ENCODE measurements around the gene IGFBP5.

The IGFBP5 gene

GRCh38 chr2:216633616-216634369 is 61.6 kb downstream of the IGFBP5 start:
- Mint-ChIP-seq H3K9me3 (no peaks in the 10 kb centered on the region), H3K4me3 (peak overlapping the region; percentile 86 to 95), H3K27ac (peak overlapping the region in 1 of 2 donors; percentile 57), H3K27me3 (peaks cover 82% of the 10 kb centered on the region), H3K4me1 (peaks cover 47% of the 10 kb centered on the region)
- ATAC-seq (peak; percentile 61), DNase-seq (peak; percentile 10 to 29)

GRCh38 chr2:216632952-216633615 is 62.3 kb downstream of the IGFBP5 start, which contains the start of gene IGFBP2:
IGFBP2 (plus strand) TSS chr2:216633420; CDS start chr2:216633524, 104 bp downstream.
- ATAC-seq, result peak; percentile 61
- Mint-ChIP-seq H3K9me3 (no peaks in the 10 kb centered on the region), H3K4me1 (peaks cover 47% of the 10 kb centered on the region), H3K4me3 (peak within 1 kb of the TSS; percentile 86 to 95), H3K27ac (peak within 1 kb of the TSS; percentile 57 to 68), H3K27me3 (peaks cover 83% of the 10 kb centered on the region)
- DNase-seq, result peak; percentile 18 to 34

GRCh38 chr2:216632346-216632951 is 62.9 kb downstream of the IGFBP5 start:
- peaks cover 85% of the 10 kb centered on the region for H3K27me3 Mint-ChIP-seq
- no peak for ATAC-seq
- no peak overlapping the region for H3K27ac Mint-ChIP-seq

GRCh38 chr2:216629784-216630183 is 65.6 kb downstream of the IGFBP5 start:
- Mint-ChIP-seq H3K27me3 (peaks cover 61% of the 10 kb centered on the region), H3K9me3 (no peaks in the 10 kb centered on the region), H3K27ac (no peak overlapping the region), H3K4me3 (no peak overlapping the region), H3K4me1 (peaks cover 21% of the 10 kb centered on the region)
- no peak for DNase-seq
- ATAC-seq, result no peak

More at GRCh38 chr2:216632346-216632951, 62.9 kb downstream of the IGFBP5 start:
- Mint-ChIP-seq H3K4me1 (peaks cover 46% of the 10 kb centered on the region), H3K4me3 (peak overlapping the region; percentile 82 to 87), H3K9me3 (no peaks in the 10 kb centered on the region)
- no peak for DNase-seq

GRCh38 chr2:216626875-216627245 is 68.5 kb downstream of the IGFBP5 start:
- no peak for DNase-seq
- Mint-ChIP-seq H3K4me1 (no peaks in the 10 kb centered on the region), H3K27me3 (peaks cover 32% of the 10 kb centered on the region), H3K4me3 (no peak overlapping the region), H3K9me3 (no peaks in the 10 kb centered on the region), H3K27ac (no peak overlapping the region)
- no peak for ATAC-seq

- DNase-seq (no peak), ATAC-seq (no peak)
- no peaks in the 10 kb centered on the region for H3K4me1 Mint-ChIP-seq
- peaks cover 27% of the 10 kb centered on the region for H3K27me3 Mint-ChIP-seq
- H3K4me3 Mint-ChIP-seq, result no peak overlapping the region
- H3K27ac Mint-ChIP-seq, result no peak overlapping the region
- no peaks in the 10 kb centered on the region for H3K9me3 Mint-ChIP-seq
Observed at GRCh38 chr2:216626168-216626874, 69.0 kb downstream of the IGFBP5 start.

- ATAC-seq, result no peak
- Mint-ChIP-seq H3K4me3 (no peak overlapping the region), H3K4me1 (peaks cover 12% of the 10 kb centered on the region), H3K27me3 (peaks cover 10% of the 10 kb centered on the region), H3K9me3 (no peaks in the 10 kb centered on the region), H3K27ac (no peak overlapping the region)
- no peak for DNase-seq
Observed at GRCh38 chr2:216624251-216624650, 71.1 kb downstream of the IGFBP5 start.

- Mint-ChIP-seq H3K9me3 (no peaks in the 10 kb centered on the region), H3K27me3 (peaks cover 3% of the 10 kb centered on the region), H3K4me1 (peaks cover 18% of the 10 kb centered on the region), H3K4me3 (no peak overlapping the region), H3K27ac (no peak overlapping the region)
- ATAC-seq, result no peak
- no peak for DNase-seq
Observed at GRCh38 chr2:216622526-216622925, 72.8 kb downstream of the IGFBP5 start.
